Upper lobe of left lung (tissue), 4 donors: ENCODE measurements around the gene DNMT3A.

Experiments
- EP300 ChIP-seq, 4 donors: sonication (generic); formaldehyde crosslinking; IDR thresholded peaks; one replicate each; pipeline ENCODE4 v1.5.1; 2017; ENCODE audit warnings: antibody characterized with exemption in 4 of 4, control low read depth in 2 of 4
- TF ChIP-seq, protein P1 (sequence below), 6 experiments: fragments of 450-650 bp in 4 of 6; fragments of 200-600 bp in 2 of 6; sonication (generic) in 2 of 6; IDR thresholded peaks; one replicate each; pipeline ENCODE4 v1.5.1; 2016 to 2019; ENCODE audit warnings: antibody characterized with exemption in 6 of 6

DNA sequence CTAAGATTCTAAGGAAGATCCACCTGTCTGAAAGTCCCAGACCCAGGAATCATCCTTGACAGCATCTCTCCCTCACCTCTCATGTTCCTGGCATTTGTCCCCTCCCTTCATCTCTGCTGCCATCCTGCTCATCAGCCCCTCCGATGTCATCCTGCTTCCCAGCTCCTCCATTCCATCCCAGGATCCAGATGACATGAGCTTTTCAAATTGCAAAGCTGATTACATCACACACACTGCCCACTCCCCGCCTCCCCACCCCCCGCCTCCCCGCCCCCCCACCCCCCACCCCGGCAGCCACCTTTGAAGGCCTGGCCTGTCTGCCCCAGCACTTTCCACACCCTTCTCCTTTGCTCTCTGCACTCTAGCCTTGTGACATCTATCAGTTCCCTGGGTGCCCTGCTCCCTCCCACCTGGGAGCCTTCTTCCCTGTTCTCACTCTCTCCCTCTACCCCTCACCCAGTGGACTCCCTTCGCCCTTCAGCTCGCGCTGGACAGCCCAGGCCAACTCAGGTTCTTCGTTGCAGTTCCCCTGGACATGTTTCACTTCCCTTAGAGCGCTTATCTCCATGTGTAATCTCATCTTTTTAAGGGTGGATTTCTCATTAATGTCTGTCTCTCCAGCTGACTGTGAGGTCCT lies 61.6 kb downstream of the DNMT3A start:
- TF ChIP-seq, protein P1, sequence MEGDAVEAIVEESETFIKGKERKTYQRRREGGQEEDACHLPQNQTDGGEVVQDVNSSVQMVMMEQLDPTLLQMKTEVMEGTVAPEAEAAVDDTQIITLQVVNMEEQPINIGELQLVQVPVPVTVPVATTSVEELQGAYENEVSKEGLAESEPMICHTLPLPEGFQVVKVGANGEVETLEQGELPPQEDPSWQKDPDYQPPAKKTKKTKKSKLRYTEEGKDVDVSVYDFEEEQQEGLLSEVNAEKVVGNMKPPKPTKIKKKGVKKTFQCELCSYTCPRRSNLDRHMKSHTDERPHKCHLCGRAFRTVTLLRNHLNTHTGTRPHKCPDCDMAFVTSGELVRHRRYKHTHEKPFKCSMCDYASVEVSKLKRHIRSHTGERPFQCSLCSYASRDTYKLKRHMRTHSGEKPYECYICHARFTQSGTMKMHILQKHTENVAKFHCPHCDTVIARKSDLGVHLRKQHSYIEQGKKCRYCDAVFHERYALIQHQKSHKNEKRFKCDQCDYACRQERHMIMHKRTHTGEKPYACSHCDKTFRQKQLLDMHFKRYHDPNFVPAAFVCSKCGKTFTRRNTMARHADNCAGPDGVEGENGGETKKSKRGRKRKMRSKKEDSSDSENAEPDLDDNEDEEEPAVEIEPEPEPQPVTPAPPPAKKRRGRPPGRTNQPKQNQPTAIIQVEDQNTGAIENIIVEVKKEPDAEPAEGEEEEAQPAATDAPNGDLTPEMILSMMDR (IDR thresholded peaks at IDR 0.05): no peak
- no peak for TF ChIP-seq EP300 (IDR thresholded peaks at IDR 0.05)
